Measurements from ENCODE around the gene CHCHD4.

Gene CHCHD4

GRCh38 chr3:14148041-14148985 lies 23.6 kb upstream of the CHCHD4 start:
- DNase-seq = peak; percentile 16

- no peak for DNase-seq
These were observed 22.9 kb upstream of the CHCHD4 start for GRCh38 chr3:14147617-14148016.

- DNase-seq = no peak
These were observed 22.4 kb upstream of the CHCHD4 start for GRCh38 chr3:14147066-14147435.

- no peak for DNase-seq
These were observed 21.9 kb upstream of the CHCHD4 start for GRCh38 chr3:14146381-14147065.

- no peak for DNase-seq
These were observed 21.2 kb upstream of the CHCHD4 start for GRCh38 chr3:14145670-14146380.

- peak; percentile 9 for DNase-seq
These were observed 20.6 kb upstream of the CHCHD4 start for GRCh38 chr3:14145236-14145635.

- DNase-seq = peak; percentile 88
These were observed 19.9 kb upstream of the CHCHD4 start for GRCh38 chr3:14144423-14145075.

- peak; percentile 12 for DNase-seq
These were observed 18.9 kb upstream of the CHCHD4 start for GRCh38 chr3:14143271-14144225.

GRCh38 chr3:14142567-14143270 lies 18.0 kb upstream of the CHCHD4 start:
- peak; percentile 36 for DNase-seq

GRCh38 chr3:14141602-14142341 lies 17.1 kb upstream of the CHCHD4 start:
- peak; percentile 17 for DNase-seq

- peak; percentile 16 for DNase-seq
These were observed 16.5 kb upstream of the CHCHD4 start for GRCh38 chr3:14141144-14141543.

GRCh38 chr3:14140668-14141067 lies 16.0 kb upstream of the CHCHD4 start:
- DNase-seq = no peak

- DNase-seq = no peak
These were observed 15.1 kb upstream of the CHCHD4 start for GRCh38 chr3:14139771-14140170.

GRCh38 chr3:14138878-14139655 lies 14.4 kb upstream of the CHCHD4 start:
- no peak for DNase-seq

GRCh38 chr3:14138109-14138877 lies 13.6 kb upstream of the CHCHD4 start:
- no peak for DNase-seq

GRCh38 chr3:14137445-14137844 lies 12.8 kb upstream of the CHCHD4 start:
- DNase-seq = no peak

GRCh38 chr3:14137004-14137403 lies 12.3 kb upstream of the CHCHD4 start:
- DNase-seq = no peak

GRCh38 chr3:14135581-14135980 lies 10.9 kb upstream of the CHCHD4 start:
- no peak for DNase-seq

GRCh38 chr3:14134291-14134690 lies 9.6 kb upstream of the CHCHD4 start:
- DNase-seq = no peak
